Thoracic aorta (tissue), 2 donors: ENCODE results near the gene ITGB7. TPM values are rescaled to one million over a fixed set of nuclear protein-coding genes. Genes with fewer than 3 reads are reported as not detected.
A peak's percentile ranks its signal among the peaks of the same experiment; 100 is the strongest.
"Not testable (repeated sequence)": the region's sequence is repeated elsewhere in the genome, so short reads cannot be mapped to it uniquely, and the experiment has no call there.

Experiments
- ATAC-seq: fragments of 150-250 bp; one replicate; pipeline ENCODE4 v1.8.0; 2017; ENCODE audit warnings: low read depth; ENCODE audit not compliant: insufficient number of reproducible peaks, low FRiP score
- DNase-seq: peaks from one replicate; pipeline ENCODE4 v3.0.0-alpha.2; 2020; ENCODE audit warnings: low spot score
- H3K27ac ChIP-seq, 2 donors: fragments of 200-600 bp; sonication (generic); 1 replicate in 1 of 2; 2 replicates in 1 of 2; pipeline ENCODE4 v1.5.1; 2016; ENCODE audit warnings: mild to moderate bottlenecking in 2 of 2, moderate library complexity in 2 of 2
- H3K27me3 ChIP-seq: fragments of 200-600 bp; sonication (generic); replicated peaks from 2 replicates; pipeline ENCODE4 v1.6.0; 2016; ENCODE audit warnings: mild to moderate bottlenecking; ENCODE audit not compliant: insufficient read depth
- H3K36me3 ChIP-seq: fragments of 200-600 bp; sonication (generic); one replicate; pipeline ENCODE4 v1.5.1; 2016
- H3K4me1 ChIP-seq, 2 donors: fragments of 200-600 bp; sonication (generic); 1 replicate in 1 of 2; 2 replicates in 1 of 2; pipeline versions ENCODE4 v1.5.1 to v1.6.0; 2016; ENCODE audit warnings: low read depth in 2 of 2, mild to moderate bottlenecking in 1 of 2; ENCODE audit not compliant: control insufficient read depth in 1 of 2
- H3K4me3 ChIP-seq: fragments of 200-600 bp; sonication (generic); 2 replicates; pipeline ENCODE4 v1.5.1; 2016; ENCODE audit warnings: mild to moderate bottlenecking
- H3K9me3 ChIP-seq: fragments of 200-600 bp; sonication (generic); 2 replicates; pipeline ENCODE4 v1.5.1; 2016
- CTCF ChIP-seq: fragments of 200-600 bp; sonication (generic); IDR thresholded peaks from one replicate; pipeline ENCODE4 v1.5.1; 2019; ENCODE audit warnings: antibody characterized with exemption
- total RNA-seq, 2 donors: library from RNA; depleted of rRNA; stranded (reverse); fragments of >200 nt; gene quantifications; one replicate each; pipeline versions ENCODE4 v1.1.0 to v1.2.3, GENCODE V29; 2016

Gene ITGB7
- total RNA-seq, 2 donors from 2014 or later: 2.1 to 8.3 TPM

GRCh38 chr12:53182903-53183302 is 24.1 kb downstream of the ITGB7 start:
- Histone ChIP-seq H3K36me3 (peaks cover 34% of the 10 kb centered on the region), H3K9me3 (no peaks in the 10 kb centered on the region), H3K4me1 (peaks cover 33 to 55% of the 10 kb centered on the region in 2 donors), H3K4me3 (peak overlapping the region; percentile 87), H3K27ac (no peak overlapping the region), H3K27me3 (no peaks in the 10 kb centered on the region)
- ATAC-seq: no peak
- DNase-seq: no peak
- no peak for TF ChIP-seq CTCF

DNA sequence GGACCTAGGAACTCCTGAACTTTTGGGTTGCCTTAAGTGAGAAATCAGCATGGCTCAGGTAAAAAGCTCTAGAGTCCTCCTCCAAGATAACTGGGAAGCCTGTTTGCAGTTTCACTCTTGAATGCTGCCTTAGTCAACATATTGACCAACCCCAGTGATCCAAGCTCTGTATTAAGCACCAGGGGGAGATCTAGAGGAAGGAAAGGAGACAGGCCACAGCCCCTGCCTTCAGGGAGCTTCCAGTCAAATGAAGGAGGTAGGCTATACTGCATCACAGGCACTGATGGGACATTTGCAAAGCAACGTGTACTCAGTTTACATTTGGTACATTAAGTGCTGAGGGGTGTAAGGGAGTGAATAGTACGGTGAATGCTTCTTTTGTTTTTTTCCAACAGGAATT is 25.1 kb downstream of the ITGB7 start:
- peaks cover 33 to 55% of the 10 kb centered on the region in 2 donors for H3K4me1 ChIP-seq
- H3K27me3 ChIP-seq: no peaks in the 10 kb centered on the region
- peak overlapping the region; percentile 85 to 94 for H3K27ac ChIP-seq
- peaks cover 26% of the 10 kb centered on the region for H3K36me3 ChIP-seq
- TF ChIP-seq CTCF: no peak
- DNase-seq (no peak), ATAC-seq (no peak)
- peak overlapping the region; percentile 87 for H3K4me3 ChIP-seq
- no peaks in the 10 kb centered on the region for H3K9me3 ChIP-seq

DNA sequence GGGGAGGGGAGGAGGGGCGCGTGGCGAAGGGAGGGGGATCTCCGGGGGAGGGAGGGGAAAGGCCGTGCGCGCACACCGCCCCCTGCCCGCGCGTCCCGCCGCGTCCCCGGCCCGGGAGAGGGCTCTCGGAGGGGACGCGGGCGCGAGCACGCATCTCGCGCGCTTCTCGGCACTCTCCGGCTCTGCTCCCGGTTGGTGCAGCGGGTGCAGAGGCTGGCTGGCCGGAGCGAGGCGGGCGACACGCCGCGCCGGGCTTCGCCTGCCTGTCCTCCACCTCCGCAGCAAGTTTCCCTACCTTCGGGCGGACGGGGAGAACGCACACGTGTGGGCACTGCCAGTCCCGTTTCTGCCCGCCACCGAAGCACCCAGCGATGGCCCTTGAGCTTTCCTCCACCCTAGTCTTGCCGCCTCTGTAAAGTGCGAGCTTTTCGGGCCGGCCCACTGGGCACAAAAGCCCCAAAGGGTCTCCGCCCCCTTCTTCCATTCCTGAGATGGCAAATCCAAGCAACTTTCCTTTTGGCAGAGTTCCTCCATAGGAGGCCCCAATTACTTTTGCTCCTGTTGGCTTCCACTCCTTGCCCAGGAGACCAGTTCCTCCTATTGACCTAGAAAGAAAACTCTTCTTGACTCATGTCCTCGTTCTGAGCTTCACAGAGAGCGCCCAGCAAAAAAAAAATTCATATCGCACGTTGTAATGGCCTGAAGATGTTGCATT is 26.0 kb downstream of the ITGB7 start:
- peak overlapping the region; percentile 85 to 94 for H3K27ac ChIP-seq
- no peaks in the 10 kb centered on the region for H3K27me3 ChIP-seq
- TF ChIP-seq CTCF: no peak
- ATAC-seq (no peak), DNase-seq (no peak)
- H3K4me3 ChIP-seq: peak overlapping the region; percentile 87
- peaks cover 18% of the 10 kb centered on the region for H3K36me3 ChIP-seq
- peaks cover 33 to 55% of the 10 kb centered on the region in 2 donors for H3K4me1 ChIP-seq
- no peaks in the 10 kb centered on the region for H3K9me3 ChIP-seq

DNA sequence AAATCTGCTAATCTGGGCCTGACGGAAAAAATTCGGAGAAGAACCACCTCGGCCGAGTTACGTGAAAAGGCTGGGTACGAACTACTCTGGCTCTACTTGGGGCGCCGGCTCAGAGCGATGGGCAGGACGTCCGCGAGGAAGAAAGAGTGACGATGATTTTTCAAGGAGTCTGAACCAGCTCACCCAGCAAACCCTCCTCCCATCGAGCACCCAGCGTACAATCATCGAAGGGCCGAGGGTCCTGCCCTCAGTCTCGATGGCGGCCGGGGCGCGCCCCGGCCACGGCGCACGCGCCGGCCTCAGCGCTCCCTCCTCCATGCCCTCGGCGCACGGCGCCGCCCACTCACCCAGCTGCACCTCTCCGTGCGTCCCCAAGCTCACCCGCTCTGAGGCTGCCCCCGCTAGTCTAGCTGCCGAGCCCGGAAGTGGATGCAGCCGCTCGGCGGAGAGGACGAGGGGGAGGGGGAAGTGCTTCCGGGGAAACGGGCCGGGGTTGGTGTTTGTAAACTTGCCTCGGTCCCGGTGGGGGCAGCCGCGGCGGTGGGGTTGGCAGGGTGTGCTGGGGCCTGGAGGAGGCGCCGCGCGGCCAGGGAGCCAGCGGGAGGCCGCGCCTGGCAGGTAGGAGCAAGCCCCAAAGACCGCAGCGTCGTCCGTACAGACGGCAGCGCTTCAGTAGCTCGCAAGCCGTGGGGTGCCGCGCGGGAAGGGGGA is 26.7 kb downstream of the ITGB7 start, which contains the start of the genes CSAD and ZNF740:
Gene CSAD, minus strand, starts transcription at position 706 of the 711 bp plus-strand sequence. CDS start 7,455 bp downstream, outside the sequence.
Gene ZNF740, plus strand, starts transcription at position 503 of the 711 bp plus-strand sequence. CDS start 1,262 bp downstream, outside the sequence.
- Histone ChIP-seq H3K27me3 (no peaks in the 10 kb centered on the region), H3K36me3 (peaks cover 11% of the 10 kb centered on the region), H3K4me1 (peaks cover 33 to 55% of the 10 kb centered on the region in 2 donors), H3K27ac (peak within 1 kb of the TSS; percentile 85 to 94), H3K4me3 (peak within 1 kb of the TSS; percentile 87), H3K9me3 (no peaks in the 10 kb centered on the region)
- DNase-seq (peak; percentile 92), ATAC-seq (peak; percentile 68)
- TF ChIP-seq CTCF: no peak

- DNase-seq: no peak
- TF ChIP-seq CTCF: no peak
- Histone ChIP-seq H3K27ac (peak overlapping the region; percentile 85 to 94), H3K36me3 (peaks cover 5% of the 10 kb centered on the region), H3K4me3 (peak overlapping the region; percentile 87), H3K9me3 (no peaks in the 10 kb centered on the region), H3K27me3 (no peaks in the 10 kb centered on the region), H3K4me1 (peaks cover 33 to 49% of the 10 kb centered on the region in 2 donors)
- peak; percentile 9 for ATAC-seq
Observed at GRCh38 chr12:53179687-53180219, 27.3 kb downstream of the ITGB7 start.

- not testable (repeated sequence) for ATAC-seq, H3K9me3 ChIP-seq, H3K4me3 ChIP-seq, DNase-seq, H3K27me3 ChIP-seq, H3K36me3 ChIP-seq
- peaks cover 31 to 39% of the 10 kb centered on the region in 2 donors for H3K4me1 ChIP-seq
- peak overlapping the region in 1 of 2 donors; percentile 94 for H3K27ac ChIP-seq
Observed at GRCh38 chr12:53178803-53179202, 28.2 kb downstream of the ITGB7 start.

- H3K4me3 ChIP-seq, H3K27me3 ChIP-seq, ATAC-seq, H3K36me3 ChIP-seq, H3K27ac ChIP-seq, DNase-seq, H3K9me3 ChIP-seq: not testable (repeated sequence)
- H3K4me1 ChIP-seq: peaks cover 17 to 26% of the 10 kb centered on the region in 2 donors
Observed at GRCh38 chr12:53177447-53177846, 29.6 kb downstream of the ITGB7 start.
